Activated CD4-positive, alpha-beta T cell treated with anti-CD3 and anti-CD28 coated beads, Interleukin-2, amount 50 U/mL, for 16 hours (primary cell): Measurements from ENCODE around the gene MYO7B.

Experiments used
- DNase-seq: peaks from one replicate; pipeline ENCODE4 v3.0.0-alpha.2; 2020

The MYO7B gene

DNA sequence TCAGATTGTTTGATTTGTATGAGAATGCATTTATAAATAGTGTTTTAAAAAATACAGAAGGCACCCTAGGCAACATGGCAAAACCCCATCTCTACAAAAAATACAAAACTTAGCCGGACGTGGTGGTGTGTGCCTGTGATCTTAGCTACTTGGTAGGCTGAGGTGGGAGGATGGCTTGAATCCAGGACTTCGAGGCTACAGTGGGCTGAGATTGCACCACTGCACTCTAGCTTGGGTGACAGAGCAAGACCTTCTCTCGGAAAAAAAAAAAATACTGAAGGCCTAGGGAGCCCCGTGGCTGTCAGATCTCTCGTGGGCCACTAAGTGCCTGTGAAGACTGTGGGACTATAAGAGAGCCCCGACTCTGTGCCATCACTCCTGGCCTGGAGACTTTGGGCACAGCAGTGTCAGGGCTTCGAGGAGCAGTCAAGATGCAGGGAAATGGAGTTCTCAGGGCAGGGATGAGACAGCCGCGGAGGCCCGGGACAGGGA lies 40.5 kb downstream of the MYO7B start:
- DNase-seq: no peak

DNA sequence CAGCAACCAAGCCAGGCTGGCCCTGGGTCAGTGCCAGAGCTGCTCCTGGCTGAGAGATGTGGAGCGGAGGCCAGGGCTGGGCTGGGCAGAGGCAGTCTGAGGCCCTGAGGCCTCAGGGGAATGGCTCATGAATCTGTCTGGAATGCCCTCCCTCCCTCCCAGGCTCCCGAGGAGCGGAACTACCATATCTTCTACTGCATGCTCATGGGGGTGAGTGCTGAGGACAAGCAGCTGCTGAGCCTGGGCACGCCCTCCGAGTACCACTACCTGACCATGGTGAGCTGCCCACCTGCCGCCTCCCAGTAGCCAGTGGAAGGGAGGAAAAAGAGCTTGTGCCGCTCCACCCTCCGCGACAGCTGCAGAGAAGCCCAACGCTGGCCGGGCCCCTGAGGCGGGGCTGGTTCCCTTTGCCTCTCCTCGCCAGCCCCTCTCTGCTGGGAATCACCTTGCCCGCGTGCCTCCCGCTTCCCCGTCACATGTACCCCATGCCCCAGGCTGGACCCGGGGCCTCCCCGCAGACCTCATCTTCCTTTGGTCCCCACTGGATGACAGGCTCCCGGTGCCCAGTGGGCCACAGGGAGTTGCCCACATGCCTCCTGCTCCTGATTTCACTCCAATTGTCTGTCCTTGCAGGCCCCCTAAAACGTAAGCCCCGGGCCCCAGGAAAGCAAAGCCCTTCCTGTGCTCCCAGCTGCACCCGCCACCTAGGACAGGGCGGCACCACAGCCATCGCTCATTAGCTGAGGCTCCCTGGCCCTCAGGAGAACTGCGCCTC lies 41.1 kb downstream of the MYO7B start:
- no peak for DNase-seq

DNA sequence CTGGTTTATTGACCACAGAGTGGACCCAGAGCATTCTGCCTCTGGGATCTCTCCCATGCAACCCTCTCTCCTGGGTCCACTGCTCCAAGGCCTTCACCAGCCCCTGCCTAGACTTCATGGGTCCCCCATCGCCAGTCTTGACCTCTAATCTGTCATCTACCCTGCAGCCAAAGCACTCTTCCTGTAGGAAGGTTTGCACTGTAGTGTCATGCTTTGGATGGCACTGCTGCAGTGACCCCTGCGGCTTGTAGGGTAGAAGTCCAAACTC lies 41.7 kb downstream of the MYO7B start:
- DNase-seq: no peak

DNA sequence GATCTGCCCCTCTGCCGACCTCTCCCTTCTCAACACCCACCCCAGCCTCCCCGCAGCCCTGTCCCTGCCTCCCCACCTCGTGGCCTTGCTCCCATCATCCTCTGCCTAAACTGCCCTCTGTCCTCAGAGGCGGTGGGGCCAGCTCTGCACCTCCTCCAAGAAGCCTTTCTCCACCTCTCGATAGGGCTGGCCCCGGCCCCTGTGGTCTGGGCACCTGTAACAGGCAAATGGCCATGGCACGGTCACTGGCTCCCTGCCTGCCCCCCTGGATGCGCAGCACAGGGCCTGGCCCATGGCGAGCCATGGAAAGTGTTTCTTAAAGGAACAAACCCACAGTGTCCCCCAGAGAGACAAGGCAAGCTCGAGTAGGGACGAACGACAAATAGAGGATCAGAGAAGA lies 42.0 kb downstream of the MYO7B start:
- DNase-seq: no peak

DNA sequence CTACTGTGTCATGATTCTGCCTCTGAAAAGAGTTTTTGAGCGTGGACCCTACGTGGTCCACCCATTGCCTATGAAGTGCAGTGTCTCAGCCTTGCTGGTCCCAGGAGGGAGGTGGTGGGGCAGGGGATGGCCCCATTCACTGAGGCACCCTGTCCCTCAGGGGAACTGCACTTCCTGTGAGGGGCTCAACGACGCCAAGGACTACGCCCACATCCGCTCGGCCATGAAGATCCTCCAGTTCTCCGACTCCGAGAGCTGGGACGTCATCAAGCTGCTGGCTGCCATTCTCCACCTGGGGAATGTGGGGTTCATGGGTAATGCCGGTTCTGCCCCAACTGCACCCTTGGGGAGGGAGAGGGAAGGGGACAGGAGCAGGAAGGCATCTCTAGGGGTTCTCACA lies 42.5 kb downstream of the MYO7B start:
- no peak for DNase-seq

DNA sequence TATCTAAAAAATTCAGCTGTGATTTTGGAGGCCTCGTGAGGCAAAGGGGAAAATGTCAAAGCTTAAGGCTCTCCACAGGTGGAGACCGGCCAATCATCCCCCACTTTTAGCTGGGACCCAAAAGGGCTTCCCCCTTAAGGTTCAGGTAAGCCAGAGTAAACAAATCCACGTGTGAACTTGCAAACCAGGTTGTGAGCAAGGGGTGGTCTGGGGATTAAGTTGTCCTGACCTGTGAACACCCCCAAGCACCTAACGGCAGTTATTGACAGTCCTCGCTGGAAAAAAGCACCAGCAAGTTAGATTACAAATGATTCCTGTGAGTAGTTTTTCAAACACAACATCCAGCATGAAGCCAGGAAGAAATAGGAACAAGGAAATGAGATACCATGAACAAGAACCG lies 42.9 kb downstream of the MYO7B start:
- DNase-seq: no peak

DNA sequence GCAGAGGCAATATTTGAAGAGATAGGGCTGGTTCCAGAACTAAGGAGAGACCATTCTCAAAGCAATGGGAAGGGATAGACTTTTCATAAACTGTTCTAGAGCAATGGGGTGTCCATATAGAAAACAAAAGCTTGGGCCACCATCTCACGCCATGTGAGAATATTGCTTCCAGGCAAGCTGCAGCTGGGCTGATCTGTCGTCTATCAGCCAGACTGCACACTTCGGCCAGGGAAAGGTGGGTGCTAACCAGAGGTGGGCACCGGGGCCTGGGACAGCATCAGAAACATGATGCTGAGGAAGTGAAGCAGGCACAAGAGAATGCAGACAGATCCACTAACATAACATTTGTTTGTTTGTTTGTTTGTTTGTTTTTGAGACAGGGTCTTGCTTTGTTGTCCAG lies 43.7 kb downstream of the MYO7B start:
- DNase-seq: no peak

DNA sequence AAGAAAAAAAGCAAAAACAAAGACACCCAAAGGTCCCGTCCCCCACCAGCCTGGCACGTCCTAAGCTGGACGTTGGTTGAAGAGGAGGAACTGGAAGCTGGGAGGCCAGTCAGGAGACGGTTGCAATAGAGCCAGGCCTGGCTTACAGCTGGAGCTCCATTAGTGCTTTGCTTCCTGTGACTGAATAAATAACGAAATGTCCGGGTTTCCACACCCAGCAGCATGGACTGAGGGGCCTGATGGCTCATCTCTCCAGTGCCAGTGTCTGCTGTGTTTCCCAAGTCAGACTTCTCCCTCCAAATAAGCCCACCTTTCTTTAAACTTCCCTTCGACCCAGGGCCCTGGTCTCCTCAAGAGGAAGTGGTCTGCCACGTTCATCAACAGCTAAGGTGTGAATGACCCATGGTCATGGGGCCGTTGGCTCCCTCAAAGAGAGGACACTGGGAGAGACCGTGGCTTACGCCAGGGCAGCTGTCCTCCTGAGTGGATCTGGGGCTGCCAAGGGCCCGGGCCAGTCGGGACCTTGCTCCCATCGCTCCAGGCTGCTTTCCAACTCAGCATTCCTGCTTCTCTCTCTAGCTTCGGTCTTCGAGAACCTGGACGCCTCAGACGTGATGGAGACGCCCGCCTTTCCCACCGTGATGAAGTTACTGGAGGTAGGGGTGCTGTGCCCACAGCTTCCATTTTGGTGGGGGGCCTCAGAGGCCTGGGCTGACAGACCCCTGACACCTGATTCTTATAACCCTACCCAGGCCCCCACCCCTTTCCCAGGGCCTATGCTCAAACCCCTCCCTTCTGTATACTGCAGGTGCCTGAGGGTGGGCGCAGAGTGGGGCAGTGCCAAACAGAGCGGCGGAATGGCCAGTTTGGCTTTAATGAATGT lies 44.9 kb downstream of the MYO7B start:
- DNase-seq: no peak

DNA sequence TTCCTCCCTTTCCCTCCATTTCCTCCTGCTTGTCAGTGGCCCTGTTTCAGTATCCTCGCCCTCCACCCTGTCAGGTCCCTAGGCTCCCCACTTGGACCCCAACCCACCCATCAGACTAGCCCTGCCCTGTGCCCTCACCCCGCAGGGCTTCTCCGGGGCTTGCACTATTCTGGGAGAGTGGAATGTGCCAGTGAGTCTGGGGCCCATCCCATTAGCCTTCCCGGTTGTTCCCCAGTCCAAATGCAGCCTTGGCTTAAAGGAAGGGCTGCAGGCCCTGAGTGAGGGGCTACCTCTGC lies 45.5 kb downstream of the MYO7B start:
- DNase-seq: no peak

DNA sequence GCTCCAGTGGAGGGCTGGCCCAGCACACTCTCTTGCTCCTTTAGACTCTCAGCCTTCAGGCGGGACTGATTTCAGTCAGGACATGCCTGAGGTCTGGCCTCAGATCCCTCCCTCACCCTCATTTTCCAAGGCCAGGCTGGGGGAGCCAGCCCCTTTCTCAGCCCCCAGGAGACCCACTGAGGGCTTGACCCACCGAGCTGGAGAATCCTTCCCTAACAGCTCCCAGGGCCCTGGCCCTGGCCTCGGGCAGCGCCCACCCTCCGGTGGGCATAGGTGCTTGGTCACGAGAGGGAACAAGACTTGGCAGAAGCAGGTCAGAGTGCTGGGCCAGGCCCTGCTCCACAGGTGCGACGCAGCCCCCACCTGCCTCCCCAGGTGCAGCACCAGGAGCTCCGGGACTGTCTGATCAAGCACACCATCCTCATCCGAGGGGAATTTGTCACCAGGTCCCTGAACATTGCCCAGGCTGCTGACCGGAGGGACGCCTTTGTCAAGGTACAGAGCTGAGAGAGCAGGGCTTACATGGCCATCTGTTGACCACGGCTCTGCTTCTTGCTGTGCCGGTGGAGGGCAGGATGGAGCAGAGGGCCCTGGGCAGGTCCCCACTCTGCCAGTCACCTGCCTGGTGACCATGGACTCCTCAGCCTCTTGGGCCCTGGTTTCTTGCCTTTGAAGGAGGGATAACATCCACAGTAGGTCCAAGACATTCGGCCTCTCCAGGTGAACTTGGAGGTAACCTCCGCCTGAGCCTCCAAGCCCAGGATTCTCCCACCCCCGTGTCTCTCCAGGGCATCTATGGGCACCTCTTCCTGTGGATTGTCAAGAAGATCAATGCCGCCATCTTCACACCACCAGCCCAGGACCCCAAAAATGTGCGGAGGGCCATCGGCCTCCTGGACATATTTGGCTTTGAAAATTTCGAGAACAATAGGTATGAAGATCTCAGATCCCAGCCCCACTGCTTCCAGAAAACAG lies 46.3 kb downstream of the MYO7B start:
- DNase-seq: no peak

DNA sequence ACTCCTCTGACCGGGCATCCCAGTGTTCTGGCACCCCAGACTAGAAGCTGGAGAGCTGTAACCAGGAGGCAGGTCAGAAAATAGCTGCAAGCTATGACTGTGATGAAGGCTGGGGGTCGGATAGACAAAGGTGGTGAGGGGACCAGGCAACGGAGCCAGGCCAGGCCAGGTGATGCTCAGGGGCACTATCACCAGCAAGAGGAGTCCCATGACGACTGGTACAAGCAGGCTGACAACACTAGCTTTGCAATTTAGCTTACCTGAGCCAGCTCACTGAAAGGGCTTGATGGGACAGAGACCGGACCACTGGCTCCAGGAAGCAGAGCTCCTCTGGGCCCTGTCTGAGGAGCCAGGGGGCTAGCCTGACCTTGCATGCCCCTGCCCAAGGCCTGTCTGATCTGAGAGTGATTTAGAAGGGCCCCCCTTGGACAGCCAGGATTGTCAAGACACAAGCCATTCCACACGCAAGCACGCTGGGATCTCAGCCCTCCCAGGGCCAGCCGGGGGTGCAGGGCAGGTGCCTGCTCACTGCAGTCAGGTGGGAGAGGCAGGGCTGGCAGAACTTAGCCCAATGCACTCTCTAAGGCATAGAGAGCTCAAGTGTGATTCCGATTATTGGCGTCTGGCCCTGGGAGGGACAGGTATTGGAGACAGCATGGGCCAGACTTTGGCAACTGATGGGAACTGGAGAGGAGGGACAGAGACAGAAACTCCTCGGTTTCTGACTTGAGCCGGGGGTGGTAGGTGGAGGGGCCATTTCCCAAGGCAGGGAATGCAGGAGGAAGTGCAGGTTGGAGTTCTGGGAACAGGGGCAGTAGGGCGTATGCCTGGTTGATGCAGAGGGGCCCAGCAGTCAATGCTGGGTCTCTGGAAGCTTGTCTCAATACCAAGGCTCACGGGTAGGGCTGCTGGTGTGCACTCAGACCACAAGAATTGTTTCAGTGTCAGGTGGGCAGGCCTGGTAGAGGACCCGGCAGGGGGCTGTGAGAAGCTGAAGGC lies 47.7 kb downstream of the MYO7B start:
- no peak for DNase-seq

DNA sequence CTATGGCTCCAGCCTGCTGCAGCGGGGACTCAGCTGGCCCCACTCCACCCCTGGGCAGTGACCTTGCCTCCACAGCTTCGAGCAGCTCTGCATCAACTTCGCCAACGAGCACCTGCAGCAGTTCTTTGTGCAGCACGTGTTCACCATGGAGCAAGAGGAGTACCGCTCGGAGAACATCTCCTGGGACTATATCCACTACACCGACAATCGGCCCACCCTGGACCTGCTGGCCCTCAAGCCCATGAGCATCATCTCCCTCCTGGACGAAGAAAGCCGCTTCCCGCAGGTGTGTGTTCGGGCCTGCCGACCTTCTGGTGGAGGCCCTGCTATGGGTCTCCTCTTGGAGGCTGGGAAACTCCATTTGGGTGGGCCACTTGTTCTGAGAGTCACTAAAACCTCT lies 48.6 kb downstream of the MYO7B start:
- no peak for DNase-seq

DNA sequence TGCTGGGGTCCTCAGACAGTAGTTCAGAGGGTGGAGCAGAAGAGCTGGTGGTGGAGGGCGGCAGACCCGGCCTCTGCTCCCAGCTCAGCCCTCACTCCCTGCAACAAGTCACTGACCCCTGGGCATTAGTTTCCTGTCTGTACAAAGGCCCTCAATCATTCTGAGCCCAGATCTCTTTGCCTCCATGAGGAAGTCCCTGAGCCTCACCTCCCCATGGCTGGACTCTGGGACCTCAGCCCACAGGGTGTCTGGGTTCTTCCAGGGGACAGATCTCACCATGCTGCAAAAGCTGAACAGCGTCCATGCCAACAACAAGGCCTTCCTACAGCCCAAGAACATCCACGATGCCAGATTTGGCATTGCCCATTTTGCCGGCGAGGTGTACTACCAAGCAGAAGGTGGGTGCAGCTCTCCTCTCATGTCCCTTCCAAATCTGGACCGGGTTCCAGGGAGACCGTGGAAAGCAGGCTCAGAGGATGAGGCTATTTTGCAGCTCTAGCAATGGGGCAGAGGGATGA lies 49.1 kb downstream of the MYO7B start:
- DNase-seq: no peak

DNA sequence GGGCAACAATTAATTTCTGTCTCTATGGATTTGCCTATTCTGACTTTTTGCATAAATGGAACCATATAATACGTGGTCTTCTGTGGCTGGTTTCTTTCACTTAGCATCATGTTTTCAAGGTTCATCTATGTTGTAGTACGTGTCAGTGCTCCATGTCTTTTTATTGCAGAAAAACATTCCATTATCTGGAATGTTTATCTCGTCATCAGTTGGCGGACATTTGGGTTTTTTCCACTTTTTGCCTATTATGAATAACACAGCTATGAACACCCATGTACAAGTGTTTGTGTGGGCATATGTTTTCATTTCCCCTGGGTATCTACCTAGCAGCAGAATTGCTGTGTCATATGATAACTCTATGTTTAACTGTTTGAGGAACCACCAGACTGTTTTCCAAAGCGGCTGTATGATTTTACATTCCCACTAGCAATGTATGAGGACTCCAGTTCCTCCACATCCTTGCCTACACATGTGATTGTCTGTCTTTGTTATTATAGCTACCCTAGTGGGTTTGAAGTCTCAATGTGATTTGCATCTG lies 49.9 kb downstream of the MYO7B start:
- DNase-seq: no peak

DNA sequence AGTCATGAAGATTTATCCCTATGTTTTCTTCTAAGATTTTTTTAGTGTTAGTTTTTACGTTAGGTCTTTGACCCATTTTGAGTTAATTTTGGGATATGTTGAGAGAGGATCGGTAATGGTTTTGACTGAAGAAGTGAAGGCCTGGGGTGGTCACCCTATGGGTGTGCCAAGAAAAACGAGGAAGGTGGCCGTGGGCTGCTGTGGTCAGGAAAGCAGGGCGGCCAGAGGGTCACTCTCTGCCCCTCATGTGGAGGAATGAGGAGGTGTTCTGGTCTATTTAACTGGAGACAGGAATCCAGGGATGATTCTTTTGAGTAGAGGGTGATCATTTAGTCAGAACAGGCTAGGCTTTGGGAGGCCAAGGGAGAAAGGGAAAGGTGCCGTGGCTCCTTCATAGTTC lies 50.7 kb downstream of the MYO7B start:
- no peak for DNase-seq

DNA sequence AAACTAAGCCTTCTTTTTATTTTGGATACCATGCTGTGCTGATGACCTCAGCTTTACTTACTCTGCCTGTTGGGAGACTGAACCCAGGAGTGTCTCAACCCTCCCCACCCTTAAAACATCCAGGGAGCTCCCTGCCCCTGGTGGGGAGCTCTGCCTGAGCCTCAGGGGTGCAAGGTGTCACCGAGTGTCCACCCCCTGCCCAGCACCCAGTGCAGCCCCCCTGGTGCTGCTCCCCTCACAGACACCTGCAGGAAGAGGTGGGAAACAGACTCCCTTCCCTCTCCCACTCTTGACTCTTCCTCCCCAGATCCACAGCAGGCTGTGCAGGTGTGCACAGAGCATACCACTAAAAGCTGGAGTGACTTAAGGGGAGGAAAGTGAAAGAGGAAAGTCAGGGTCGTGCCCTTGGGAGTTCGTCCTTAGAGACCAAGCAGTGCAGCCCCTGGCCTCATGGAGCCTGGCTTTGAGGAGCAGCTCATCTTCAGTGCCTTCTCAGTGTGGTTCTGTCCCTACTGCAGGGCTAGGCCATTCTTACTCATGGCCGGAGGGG lies 51.3 kb downstream of the MYO7B start:
- no peak for DNase-seq

DNA sequence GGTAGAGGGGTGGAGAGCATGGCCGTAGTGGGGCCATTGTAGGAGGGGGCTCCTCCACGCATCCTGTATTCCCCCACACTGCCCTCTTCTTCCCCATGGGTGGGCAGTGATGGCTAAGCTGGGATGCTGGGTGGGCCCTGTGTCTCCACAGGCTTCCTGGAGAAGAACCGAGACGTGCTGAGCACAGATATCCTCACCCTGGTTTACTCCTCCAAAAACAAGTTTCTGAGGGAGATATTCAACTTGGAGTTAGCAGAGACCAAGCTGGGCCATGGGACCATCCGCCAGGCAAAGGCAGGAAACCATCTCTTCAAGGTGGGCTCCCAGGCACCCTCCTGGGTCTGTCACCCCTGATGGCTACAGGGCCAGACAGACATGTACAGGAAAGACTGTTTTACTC lies 52.8 kb downstream of the MYO7B start:
- DNase-seq: no peak

DNA sequence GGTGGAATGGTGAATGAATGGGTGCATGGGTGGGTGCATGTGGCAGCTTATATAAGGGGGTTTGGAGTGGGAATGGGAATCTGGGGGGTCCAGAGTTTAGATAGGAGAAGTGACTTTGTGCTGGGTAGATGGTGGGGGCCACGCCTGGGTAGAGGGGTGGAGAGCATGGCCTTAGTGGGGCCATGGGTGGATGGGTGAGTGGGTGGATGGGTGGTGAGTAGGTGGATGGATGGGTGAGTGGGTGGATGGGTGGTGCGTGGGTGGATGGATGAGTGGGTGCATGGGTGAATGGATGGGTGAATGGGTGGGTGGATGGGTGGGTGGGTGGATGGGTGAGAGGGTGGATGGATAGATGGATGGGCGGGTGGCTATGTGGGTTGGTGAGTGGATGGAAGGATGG lies 53.9 kb downstream of the MYO7B start:
- no peak for DNase-seq

DNA sequence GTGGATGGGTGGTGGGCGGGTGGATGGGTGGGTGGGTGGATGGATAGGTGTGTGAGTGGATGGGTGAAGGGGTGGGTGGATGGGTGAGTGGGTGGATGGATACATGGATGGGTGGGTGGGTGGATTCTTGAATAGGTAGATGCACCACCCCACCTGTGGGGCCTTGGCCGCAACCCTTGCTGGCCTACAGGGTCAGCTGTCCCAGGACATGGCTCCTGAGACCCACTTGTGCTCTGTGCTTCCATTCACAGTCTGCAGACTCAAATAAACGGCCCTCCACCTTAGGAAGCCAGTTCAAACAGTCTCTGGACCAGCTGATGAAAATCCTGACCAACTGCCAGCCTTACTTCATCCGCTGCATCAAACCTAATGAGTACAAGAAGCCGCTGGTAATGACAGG lies 54.4 kb downstream of the MYO7B start:
- DNase-seq: no peak

DNA sequence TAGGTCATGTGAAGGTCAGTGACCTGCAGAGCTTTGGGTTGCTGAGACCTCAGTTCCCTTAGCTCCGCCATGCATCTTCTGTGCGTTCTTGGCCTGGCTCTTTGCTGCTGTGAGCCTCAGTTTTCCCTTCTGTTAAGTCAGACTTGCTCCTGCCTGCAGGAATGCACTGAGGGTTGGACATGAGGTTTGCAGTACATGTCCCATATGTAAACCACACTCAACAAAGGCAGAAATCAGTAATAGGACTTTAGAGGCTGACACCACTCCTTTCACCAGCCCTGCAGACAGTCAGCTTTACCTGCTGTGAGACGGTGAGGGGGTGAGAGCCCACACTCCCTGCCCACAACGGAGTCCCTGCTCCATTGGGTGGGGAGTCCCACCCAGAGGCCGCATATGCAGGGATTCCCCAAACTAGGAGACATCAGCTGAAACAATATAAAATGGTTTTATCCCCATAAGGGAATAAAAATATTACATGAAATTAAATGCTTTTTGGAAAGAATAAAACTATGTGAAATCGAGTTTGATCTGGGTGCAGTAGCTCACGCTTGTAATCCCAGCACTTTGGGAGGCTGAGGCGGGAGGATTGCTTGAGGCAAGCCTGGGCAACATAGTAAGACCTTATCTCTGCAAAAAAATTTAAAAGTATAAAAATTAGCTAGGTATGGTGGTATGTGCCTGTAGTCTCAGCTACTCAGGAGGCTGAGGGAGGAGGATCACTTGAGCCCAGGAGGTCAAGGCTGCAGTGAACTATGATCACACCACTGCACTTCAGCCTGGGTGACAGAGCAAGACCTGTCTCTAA lies 55.1 kb downstream of the MYO7B start:
- DNase-seq: no peak
